ENCODE results near the gene CCND1.

CCND1 gene

DNA sequence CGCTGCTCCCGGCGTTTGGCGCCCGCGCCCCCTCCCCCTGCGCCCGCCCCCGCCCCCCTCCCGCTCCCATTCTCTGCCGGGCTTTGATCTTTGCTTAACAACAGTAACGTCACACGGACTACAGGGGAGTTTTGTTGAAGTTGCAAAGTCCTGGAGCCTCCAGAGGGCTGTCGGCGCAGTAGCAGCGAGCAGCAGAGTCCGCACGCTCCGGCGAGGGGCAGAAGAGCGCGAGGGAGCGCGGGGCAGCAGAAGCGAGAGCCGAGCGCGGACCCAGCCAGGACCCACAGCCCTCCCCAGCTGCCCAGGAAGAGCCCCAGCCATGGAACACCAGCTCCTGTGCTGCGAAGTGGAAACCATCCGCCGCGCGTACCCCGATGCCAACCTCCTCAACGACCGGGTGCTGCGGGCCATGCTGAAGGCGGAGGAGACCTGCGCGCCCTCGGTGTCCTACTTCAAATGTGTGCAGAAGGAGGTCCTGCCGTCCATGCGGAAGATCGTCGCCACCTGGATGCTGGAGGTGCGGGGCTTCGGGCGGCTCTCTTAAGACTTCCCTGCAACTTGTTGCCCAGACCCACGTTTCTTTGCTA is at the start of gene CCND1:
CCND1 (plus strand) TSS at position 162 of the 587 bp plus-strand sequence; CDS start at position 320, 158 bp downstream.
- DNase-seq (ENCODE audit: low read depth in 3 of 3) = peak in 1 of 3 experiments; percentile 33

DNA sequence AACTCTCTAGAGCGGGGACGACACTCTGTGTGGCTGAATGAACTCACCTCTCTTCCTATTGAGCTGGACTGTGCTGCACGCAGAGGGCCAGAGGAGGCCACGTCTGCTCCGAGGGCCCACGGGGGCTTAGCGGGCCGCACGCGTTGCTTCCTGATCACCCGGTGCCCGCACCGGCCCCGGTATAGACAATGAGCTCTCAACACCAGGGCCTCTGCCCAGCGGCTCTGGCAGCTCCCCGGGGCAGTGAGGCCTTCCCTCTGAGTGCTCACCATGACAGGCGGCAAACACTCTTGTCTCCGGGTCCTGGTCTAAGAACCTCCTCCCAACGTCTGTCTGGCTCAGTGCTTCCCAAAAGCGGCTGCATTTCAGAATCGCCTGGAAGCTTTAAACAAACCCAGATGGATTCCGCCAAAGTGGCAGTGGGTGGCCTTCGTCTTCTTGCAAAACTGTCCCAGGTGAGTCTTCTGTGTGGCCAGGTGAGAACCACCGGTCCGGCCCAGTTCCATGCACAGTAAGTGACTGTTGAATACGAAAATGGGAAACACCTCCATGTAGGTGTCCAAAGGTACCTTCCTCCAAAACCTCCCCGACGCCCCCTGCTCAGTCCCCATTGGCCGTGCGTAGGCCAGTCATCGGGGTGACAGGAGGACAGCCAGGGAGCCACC is 47.8 kb upstream of the CCND1 start:
- no peak for DNase-seq (ENCODE audit: low read depth in 3 of 3)

DNA sequence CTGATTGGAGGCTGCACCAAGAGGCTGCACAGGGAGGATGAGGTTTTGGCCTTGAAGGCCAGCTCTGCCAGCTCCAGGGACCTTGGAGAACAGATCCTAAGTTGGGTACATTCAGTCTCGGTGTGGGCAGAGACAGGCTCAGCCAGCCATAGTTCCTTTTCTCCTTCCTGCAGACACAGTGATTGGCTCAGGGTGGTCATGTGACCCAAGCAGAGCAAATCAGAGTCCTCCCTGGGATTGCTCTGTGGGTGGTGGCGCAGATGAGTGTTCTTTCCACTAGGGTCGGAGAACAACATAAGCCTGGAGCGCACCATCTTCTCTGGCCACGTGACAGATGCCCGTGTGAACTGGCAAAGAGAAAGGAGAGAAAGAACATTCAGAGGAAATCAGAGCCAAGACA is 47.1 kb upstream of the CCND1 start:
- DNase-seq (ENCODE audit: low read depth in 3 of 3) = no peak

DNA sequence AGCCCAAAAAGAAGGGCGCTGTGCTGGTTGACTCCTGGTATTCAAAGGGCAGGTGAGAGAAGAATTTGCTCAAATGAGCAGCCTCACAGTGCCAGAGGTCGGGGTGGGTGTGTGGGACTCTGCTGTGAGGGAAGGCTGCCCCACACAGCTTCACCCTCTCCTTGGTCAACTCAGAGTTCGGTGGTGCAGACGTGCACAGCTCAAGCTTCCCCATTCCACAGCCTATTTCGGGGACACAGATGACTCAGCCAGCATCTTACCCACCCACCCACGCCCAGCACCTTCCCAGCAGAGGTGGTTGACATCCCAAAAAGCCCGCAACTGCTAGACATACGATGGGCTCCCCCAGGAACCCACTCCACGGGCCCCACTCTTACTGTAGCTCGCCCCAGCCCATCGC is 46.5 kb upstream of the CCND1 start:
- DNase-seq (ENCODE audit: low read depth in 3 of 3) = no peak

DNA sequence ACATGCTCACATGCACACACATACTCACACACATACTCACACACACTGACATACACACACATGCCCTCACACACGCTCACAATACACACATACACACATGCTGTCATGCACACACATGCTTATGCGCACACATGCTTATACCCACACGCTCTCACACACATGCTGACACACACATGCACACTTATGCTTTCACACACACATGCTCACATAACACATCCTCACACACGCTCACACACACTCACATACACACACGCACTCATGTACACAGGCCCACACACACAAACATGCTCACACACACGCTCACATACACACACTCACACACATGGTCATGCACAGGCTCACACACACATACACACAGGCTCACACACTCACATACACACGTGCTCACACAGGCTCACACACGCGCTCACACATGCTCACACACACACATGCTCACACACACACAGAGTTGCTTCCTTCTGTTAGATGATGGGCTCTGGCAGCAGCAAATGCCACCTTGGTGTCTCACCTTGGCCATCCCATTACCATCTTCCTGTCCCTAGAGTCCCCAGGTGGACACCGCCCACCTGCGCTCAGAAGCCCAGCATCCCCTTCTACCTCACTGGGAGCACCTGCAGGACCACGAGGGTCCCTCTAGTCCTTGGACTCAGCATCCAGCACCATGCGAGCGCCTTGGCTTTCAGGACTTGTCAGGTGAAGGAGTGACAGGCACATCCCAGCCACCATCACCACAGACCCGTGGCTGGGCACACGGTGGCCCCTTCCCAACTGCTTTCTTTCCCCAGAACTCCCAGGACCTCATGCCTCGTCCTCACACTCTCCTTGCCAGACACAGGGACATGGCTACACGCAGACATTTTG is 44.9 kb upstream of the CCND1 start:
- no peak for DNase-seq (ENCODE audit: low read depth in 3 of 3)

DNA sequence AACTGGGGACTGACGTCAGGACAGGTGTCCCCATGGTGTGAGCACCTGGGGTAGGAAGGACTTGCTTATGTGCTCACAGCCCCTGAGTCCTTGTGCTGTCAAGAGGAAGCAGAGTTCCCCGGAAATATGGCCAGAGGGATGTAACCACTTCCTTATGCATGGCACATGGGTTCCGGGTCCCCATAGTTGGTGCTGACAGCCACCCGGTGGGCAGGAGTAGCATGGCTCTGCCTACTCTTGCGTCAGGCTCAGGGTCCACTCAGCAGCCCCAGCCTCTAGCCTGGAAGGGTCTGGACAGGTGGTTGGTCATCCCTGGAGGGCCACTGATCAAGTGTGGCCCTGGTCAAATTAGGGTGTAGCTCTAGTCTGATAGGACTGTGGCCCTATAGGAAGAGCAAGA is 42.8 kb upstream of the CCND1 start:
- no peak for DNase-seq (ENCODE audit: low read depth in 3 of 3)

DNA sequence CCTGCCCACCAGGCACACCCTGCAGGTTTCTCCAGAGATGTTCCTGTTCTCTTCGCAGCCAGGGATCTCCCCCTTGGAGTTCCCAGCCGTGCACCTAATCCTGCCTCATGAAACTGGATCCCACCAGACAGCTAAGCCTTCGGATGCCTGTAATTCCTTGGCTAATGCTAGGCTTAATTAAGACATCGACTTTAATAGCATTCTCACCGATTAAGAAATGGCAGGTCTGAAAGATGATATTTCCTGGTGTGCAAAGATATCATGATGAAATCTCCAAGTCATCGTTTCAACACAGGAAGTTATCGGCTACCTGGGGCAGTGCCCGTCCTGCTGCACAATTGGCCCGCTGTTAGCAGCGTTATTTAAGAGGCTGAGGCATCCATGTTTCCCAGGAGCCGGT is 41.5 kb upstream of the CCND1 start:
- no peak for DNase-seq (ENCODE audit: low read depth in 3 of 3)

DNA sequence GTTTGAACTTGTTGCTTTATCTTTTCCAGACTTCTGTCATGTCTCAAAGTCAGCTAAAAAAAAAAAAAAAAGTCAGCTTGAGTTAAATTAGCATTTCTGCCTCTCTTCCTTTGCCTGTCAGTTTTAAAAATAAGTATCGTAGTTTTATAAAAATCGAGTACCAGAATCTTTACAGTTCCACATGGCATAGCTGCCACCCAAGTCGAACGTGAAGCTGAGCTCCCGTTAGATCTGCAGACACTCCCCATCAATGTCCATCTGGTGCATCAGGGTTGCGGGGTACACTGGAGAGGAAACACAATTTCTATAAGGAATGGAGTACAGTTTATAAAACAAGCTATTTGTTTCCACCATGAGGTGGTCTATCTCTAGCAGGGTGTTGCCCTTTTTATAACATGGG is 41.0 kb upstream of the CCND1 start:
- no peak for DNase-seq (ENCODE audit: low read depth in 3 of 3)

DNA sequence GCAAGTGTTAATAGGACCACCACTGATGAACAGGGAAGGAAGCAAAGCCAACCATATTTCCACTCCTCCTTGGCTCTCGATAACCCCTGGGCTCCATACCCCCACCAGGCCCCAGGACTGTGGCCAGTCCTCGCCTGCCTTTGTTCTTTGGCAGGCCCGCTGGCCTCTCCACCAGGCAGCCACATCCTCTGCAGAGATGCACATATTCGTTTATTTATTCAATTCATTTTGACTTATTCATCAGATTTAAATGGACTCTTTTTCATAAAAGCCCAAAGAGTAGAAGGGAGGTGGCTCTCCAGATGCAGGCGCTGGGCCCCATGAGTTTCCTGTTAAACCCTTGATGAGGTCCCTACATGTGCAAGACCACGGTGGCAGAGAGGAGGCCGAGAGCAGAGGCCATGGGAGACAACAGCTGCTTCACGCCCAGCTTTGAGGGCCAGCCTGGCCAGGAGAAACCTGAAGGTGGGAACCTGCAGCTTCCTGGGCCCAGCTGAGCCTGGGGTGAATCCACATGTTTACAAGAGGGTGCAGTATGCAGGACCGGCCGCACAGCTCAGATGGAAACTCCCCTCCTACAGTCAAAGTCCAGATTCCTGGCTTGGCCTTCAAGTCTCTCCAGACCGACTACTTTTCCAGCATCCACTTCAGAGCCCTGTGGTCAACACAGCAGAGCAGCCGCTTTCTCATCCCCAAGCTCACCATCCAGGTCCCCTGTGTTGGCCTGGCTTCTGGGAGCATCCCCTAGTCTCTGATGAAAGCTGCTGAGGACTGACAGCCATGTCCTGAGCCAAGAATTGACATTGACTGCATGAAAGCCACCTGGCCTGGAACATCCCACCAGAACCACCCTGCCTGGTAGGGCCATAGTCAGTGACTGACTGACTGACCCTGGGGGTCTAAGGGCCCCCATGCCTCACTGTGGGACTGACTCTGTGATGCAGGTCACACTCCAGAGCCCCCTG is 39.7 kb upstream of the CCND1 start:
- no peak for DNase-seq (ENCODE audit: low read depth in 3 of 3)

DNA sequence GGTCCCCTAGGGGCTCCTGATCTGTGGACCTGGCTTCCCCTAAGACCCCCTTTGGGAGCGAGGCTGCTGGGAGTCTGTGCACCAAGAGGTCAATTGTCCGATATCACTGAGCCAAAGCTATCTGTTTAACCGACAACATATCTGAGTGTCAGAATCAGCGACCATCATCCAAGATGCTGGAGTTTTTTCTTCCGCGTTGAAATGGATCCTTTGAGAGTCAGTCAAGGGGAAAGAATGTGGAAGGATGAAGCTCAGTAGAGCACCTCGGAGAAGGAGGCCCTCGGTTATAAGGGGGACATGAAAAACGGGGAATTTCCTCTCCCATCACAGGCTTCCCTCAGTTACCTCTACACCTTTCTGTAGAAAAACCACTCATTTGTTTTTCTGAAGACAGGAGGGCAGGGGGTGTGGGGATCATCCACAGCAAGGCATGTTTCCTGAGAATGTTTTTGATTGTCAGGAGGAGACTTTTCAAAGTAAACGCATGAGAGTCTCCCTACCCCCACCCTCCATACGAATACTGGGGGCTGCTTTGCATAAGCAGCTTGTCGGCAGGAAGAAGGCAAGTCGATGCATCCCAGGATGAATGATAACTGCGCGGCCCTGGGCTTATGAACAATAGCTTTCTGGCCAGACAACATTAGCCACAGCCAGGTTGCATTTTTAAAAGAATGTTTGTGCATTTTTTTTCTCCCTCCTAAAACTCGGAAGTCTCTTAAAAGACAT is 37.7 kb upstream of the CCND1 start:
- no peak for DNase-seq (ENCODE audit: low read depth in 3 of 3)

DNA sequence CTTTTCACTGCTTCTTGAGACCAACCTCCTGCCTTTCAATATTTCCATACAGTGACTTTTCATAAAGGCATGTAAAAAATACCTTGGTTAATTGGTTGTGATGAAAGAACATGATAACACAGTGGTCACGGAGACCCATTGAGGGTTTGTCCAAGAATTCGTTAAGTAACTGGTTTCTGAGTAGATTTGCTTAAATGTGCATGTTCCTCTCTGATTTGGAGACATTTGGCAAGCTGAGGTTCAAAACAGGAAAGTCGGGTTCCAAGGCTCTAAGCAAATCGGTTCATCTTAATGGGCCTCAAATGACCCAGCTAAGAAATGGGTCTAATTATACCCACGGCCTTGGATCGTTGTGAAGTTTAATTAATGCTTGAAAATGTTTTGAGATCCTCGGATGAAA is 36.9 kb upstream of the CCND1 start:
- no peak for DNase-seq (ENCODE audit: low read depth in 3 of 3)

DNA sequence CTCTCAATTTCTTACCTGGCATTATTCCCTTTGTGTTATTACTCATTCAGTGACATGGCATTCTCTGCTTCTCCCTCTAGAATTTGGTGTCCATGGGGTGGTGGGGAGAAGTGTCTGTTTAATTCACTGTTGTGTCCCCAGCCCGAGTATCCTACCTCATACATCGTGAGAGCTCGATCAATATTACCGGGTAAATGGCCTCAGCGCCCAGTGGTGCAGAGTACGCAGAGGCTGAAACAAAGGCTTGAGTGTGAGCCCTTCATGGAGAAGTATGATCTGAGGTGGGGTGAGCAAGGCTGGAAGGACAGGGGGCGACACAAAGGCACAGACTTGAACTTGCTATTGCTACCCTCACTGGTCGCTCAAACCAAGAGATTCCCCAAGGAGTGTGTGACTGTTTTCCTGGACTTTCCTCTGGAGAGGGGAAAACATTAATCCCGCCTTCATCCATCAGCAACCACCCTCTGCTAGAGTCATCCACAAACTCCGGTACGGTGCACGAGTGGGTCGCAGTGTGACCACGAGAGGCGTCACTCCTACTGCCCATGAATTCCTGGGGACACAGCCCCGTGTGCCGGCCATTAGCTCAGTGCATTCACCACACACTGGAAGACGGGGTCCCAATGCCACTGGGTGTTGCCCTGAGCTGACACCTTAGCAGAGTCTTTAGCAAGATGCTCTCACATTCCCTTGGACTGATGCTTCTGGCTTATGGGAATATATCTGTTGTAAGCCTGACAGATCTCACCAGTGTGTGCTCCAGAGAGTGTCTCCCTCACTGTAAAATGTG is 35.0 kb upstream of the CCND1 start:
- DNase-seq (ENCODE audit: low read depth in 3 of 3) = no peak

DNA sequence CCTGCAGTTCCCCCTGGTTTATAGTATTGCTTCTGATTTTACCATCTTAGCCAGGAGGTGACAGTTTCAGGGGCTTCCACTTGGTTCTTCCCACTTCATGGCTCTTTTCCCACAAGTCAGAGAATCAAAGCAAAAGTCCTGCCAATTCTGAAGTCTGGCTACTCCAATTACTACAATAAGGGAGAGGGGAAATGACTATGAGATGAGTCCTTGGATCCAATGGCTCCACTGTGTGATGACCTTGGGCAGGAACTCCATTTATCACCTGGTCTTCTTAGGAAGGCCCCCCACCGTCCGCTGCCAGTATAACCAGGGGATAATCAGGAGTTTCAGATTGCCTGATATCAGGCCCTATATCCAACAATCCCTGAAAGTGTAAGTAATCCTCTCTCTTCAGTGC is 31.6 kb upstream of the CCND1 start:
- no peak for DNase-seq (ENCODE audit: low read depth in 3 of 3)

DNA sequence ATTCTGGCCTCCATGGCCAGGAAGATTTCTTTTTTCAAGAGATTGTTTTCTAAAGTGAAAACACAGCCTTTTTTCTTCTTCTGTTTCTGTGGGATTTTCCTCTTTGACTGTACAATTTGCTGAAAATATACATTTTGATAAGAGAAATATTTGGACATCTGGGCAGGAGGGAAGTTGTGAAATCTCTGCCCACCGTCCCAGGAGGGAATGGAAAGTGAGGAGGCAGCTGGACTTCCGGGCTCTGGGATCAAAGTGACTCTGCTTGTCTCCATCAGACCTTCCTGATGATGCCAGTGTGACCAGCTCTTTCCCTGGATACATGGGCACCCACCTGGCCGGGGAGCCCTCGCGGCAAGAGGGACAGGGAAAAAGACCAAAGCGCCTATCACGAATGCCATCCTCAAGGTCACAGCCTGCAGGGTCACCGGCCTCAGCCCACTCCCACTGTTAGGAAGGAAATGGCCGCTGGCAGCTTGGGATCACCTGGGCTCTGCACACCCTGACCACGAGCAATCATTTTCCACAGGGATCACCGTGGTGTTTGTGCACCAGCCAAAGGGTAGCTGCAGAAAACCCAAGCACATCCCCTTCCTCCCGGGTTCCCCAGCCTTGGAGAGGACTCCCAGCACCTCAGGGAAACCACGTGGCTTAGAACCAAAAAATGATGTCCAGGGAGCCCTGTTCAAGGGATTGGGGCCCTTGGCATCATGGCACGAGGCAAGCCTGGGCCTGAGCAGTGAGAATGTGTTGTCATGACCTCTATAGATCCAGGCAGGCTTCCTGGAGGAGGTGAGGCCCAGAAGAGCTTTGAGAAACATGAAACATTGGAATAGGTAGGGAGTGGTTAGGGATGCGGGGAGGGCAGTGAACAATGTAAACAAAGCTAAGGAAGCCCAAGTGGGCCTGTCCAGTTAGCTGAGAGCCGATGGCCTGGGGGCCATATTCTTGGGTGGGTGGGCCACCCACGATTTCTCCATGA is 29.1 kb upstream of the CCND1 start:
- no peak for DNase-seq (ENCODE audit: low read depth in 3 of 3)

DNA sequence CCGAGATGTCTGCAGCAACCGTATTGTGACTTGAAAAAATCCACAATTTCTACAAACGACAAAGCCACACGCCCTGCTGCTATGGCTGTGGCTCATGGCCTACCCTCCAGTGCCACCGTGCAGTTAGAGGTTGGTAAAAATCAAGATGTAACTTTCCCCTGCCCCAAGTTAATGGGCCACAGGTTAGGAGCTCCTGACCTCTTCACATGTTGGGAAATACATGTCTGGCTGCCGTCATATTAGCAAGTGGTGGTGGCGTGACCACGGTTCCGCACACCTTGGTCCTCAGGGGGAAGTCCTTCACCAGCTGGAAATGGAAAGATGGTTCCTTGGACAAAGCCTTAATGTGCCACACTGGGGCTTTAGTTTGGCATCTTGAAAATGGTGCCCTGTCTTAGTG is 27.4 kb upstream of the CCND1 start:
- DNase-seq (ENCODE audit: low read depth in 3 of 3) = no peak

DNA sequence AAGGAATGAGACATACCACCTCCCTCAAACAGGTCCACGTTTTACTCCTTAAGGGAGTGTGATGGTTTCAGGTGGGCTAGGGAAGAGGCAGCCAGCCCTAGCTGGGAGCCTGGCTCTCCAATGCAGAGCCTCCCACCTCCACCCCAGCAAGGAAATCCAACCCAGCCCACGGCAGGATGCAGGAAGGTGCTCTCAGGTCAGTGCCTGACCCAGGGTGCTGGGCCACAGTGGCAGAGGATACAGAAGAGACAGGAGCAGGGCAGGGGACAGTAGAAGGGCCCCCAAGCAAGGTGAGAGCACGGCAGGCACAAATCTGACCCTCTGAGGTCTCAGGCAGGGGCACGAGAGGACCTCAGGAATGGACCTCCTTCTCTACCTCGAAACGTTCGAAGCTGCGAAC is 26.9 kb upstream of the CCND1 start:
- no peak for DNase-seq (ENCODE audit: low read depth in 3 of 3)

DNA sequence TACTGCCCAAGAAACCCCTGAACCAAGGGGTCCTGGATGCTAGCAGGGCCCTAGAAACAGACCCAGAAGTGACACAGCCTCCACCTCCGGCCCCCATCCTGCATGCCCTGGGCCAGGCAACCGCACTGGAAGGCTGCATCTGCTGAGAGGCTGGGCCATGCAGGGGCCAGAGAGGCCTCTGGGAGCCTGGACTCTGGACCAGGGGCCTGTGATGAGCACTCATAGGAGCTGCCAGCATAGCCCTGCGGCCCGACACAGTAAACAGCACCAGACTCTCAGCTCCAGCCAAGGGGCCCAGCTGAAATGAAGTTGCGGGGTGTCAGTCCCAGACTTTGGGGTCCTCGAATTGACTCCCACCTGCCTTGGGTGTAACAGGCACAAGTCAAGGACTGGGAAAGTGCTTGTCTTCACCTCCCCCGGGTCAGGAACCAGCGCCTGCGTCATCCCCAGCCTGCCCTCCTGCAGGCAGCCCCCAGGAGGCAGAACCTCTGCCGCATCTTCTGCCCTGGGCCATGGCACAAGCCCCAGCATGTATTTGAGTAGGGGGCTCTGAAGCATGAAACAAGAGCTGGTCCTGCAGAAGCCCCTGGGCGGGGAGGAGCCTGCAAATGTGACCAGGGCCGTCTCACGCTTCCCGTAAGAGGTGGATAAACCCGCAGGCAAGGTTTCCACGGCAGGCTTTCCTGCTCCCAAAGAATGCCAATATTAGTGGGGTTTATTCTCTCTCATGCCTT is 25.2 kb upstream of the CCND1 start:
- DNase-seq (ENCODE audit: low read depth in 3 of 3) = no peak

DNA sequence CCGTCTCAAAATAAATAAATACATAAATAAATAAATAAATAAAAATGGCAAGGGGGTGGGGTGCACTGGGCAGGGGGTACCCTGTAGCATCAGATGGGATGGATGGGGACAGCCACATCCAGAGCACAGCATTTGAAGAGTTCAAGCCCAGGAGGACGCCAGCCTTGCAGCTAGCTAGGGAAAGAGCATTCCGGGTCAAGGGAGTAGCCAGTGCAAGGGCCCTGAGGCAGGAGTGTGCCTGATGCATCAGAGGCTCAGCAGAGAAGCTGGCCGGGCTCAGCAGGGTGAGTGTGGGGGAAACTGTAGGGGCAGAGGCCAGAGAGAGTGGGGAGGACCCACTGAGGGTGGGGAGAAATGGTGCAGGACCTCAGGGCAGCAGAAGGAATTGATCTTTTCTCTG is 23.7 kb upstream of the CCND1 start:
- no peak for DNase-seq (ENCODE audit: low read depth in 3 of 3)

All from stimulated activated CD4-positive, alpha-beta T cell treated with anti-CD3 and anti-CD28 coated beads, TNF-alpha, amount 100 ng/mL, for 4 hours (primary cell).